Adrenal gland (tissue), 12 donors: ENCODE results near the gene HYCC2. TPM values are rescaled to one million over a fixed set of nuclear protein-coding genes. Genes with fewer than 3 reads are reported as not detected.

Source experiments
- DNase-seq, 7 donors: peaks; one replicate each; pipeline ENCODE4 v3.0.0-alpha.2; 2019 to 2020
- H3K27ac ChIP-seq, 5 donors: fragments of 200-600 bp; sonication (generic) in 4 of 5; 1 replicate in 3 of 5; 2 replicates in 2 of 5; pipeline versions ENCODE4 v1.5.1 to v1.8.0; 2016 to 2020; ENCODE audit warnings: mild to moderate bottlenecking in 1 of 5
- H3K27me3 ChIP-seq: fragments of 200-600 bp; 2 replicates; pipeline ENCODE4 v1.8.0; 2021
- H3K36me3 ChIP-seq, 2 donors: fragments of 200-600 bp; replicated peaks in 1 of 2; 1 replicate in 1 of 2; 2 replicates in 1 of 2; pipeline versions ENCODE4 v1.5.1 to v1.8.0; 2018 to 2022
- H3K4me1 ChIP-seq, 2 donors: fragments of 200-600 bp; replicated peaks in 1 of 2; 1 replicate in 1 of 2; 2 replicates in 1 of 2; pipeline versions ENCODE4 v1.5.1 to v1.8.0; 2018 to 2021
- H3K4me3 ChIP-seq, 4 donors: fragments of 200-600 bp; sonication (generic) in 3 of 4; one replicate each; pipeline ENCODE4 v1.5.1; 2016 to 2018
- H3K9me3 ChIP-seq, 3 donors: fragments of 200-600 bp; sonication (generic) in 1 of 3; replicated peaks in 1 of 3; 1 replicate in 2 of 3; 2 replicates in 1 of 3; pipeline versions ENCODE4 v1.5.1 to v1.8.0; 2016 to 2021
- CTCF ChIP-seq, 6 experiments: fragments of 450-650 bp in 4 of 6; fragments of 200-600 bp in 2 of 6; sonication (generic) in 1 of 6; IDR thresholded peaks; 1 replicate in 5 of 6; 2 replicates in 1 of 6; pipeline versions ENCODE4 v1.5.1 to v1.8.0; 2016 to 2021; ENCODE audit warnings: antibody characterized with exemption in 6 of 6, mild to moderate bottlenecking in 2 of 6, moderate library complexity in 1 of 6
- POLR2A ChIP-seq, 2 donors: fragments of 450-650 bp; IDR thresholded peaks; one replicate each; pipeline ENCODE4 v1.6.1; 2017; ENCODE audit warnings: antibody characterized with exemption in 2 of 2, mild to moderate bottlenecking in 2 of 2, moderate library complexity in 1 of 2
- WGBS, 4 donors: extraction: QIAGEN DNeasy Blood & Tissue Kit in 2 of 4; methylation state at CpG; one replicate each; pipeline versions ENCODE4 v1.1.5 to v1.1.7; 2013 to 2017; 5-methylcytosine and 5-hydroxymethylcytosine counted together
- intact Hi-C, 2 donors: fragments of 100-400 bp; cut with DNase I; formaldehyde crosslinking; loops; one replicate each; pipeline versions ENCODE4 v1.14.1 to v1.15.0; 2022 to 2023
- polyA plus RNA-seq, 3 donors: library from polyadenylated mRNA; stranded (reverse); fragments of 200-250 nt in 2 of 3; fragments of 350-450 nt in 1 of 3; fragmentation: Illumina TruSeq in 1 of 3; extraction: RNeasy Lipid Tissue Mini Kit (QIAGEN cat#74804) in 1 of 3; gene quantifications; one replicate each; pipeline ENCODE4 v1.2.3, GENCODE V29; 2013 to 2014
- total RNA-seq, 9 donors: library from RNA; depleted of rRNA in 4 of 9; stranded (reverse); fragments of >200 nt in 4 of 9; fragments of 120-200 nt in 1 of 9; fragmentation: NEBNext Ultra II Directional in 1 of 9; extraction: Animal tissue kit (Norgen Biotek cat#: 25700) in 1 of 9; gene quantifications; one replicate each; pipeline versions ENCODE4 v1.1.0 to v1.2.4, GENCODE V29; 2013 to 2023
- donor health status: healthy with polysubstance abuse.
- donor health status: Bipolar disorder and iron deficiency.
- donor health status: DM: yes; HTN: yes; CAD: no.
- donor health status: DM: no; HTN: no; CAD: no.
- donor health status: DM: no; HTN: no; CAD: no.
- donor health status: DM: yes; HTN: yes; CAD: no.

Gene HYCC2
- total and polyA plus RNA-seq, 12 donors = 3.9 to 36.6 (median 16.0) TPM

GRCh38 chr2:201114350-201114749 lies 42.9 kb upstream of the HYCC2 start:
- H3K9me3 ChIP-seq = no peaks in the 10 kb centered on the region
- no peak for TF ChIP-seq CTCF (IDR thresholded peaks at IDR 0.05)
- TF ChIP-seq POLR2A (IDR thresholded peaks at IDR 0.05) = no peak
- no peak overlapping the region for H3K4me3 ChIP-seq
- no peaks in the 10 kb centered on the region for H3K27me3 ChIP-seq
- intact Hi-C loops = no loop called here
- WGBS, 4 donors = 91 to 96% (median 92%) methylated on average over 4 of the region's 4 CpGs
- H3K4me1 ChIP-seq = peaks cover 4 to 9% of the 10 kb centered on the region in 2 donors
- no peak for DNase-seq
- no peaks in the 10 kb centered on the region for H3K36me3 ChIP-seq
- no peak overlapping the region for H3K27ac ChIP-seq

GRCh38 chr2:201111096-201111495 lies 39.6 kb upstream of the HYCC2 start:
- Histone ChIP-seq H3K9me3 (no peaks in the 10 kb centered on the region), H3K4me3 (no peak overlapping the region), H3K27me3 (no peaks in the 10 kb centered on the region), H3K36me3 (no peaks in the 10 kb centered on the region), H3K27ac (no peak overlapping the region), H3K4me1 (peaks cover 0 to 3% of the 10 kb centered on the region in 2 donors)
- TF ChIP-seq POLR2A (IDR thresholded peaks at IDR 0.05) (no peak), CTCF (IDR thresholded peaks at IDR 0.05) (no peak)
- no peak for DNase-seq
- WGBS, 4 donors = 97 to 100% (median 98%) methylated on average over 3 of the region's 3 CpGs
- intact Hi-C loops = no loop called here

- Histone ChIP-seq H3K4me3 (no peak overlapping the region), H3K4me1 (peaks cover 0 to under 1% of the 10 kb centered on the region in 2 donors), H3K9me3 (no peaks in the 10 kb centered on the region), H3K27ac (no peak overlapping the region), H3K36me3 (no peaks in the 10 kb centered on the region), H3K27me3 (no peaks in the 10 kb centered on the region)
- TF ChIP-seq POLR2A (IDR thresholded peaks at IDR 0.05) = no peak
- TF ChIP-seq CTCF (IDR thresholded peaks at IDR 0.05) = no peak
- DNase-seq = no peak
- intact Hi-C loops = no loop called here
These were observed 39.1 kb upstream of the HYCC2 start for GRCh38 chr2:201110615-201111014.

- TF ChIP-seq CTCF (IDR thresholded peaks at IDR 0.05) (no peak), POLR2A (IDR thresholded peaks at IDR 0.05) (no peak)
- Histone ChIP-seq H3K4me3 (no peak overlapping the region), H3K36me3 (no peaks in the 10 kb centered on the region), H3K4me1 (no peaks in the 10 kb centered on the region), H3K27ac (no peak overlapping the region), H3K27me3 (no peaks in the 10 kb centered on the region), H3K9me3 (no peaks in the 10 kb centered on the region)
- intact Hi-C loops = no loop called here
- DNase-seq = no peak
- WGBS, 4 donors = 86 to 95% (median 89%) methylated on average over 4 of the region's 4 CpGs
These were observed 37.7 kb upstream of the HYCC2 start for GRCh38 chr2:201109186-201109585.
